Body of pancreas (tissue), 4 donors: ENCODE measurements around the gene STXBP1. TPM values are rescaled to one million over a fixed set of nuclear protein-coding genes. Genes with fewer than 3 reads are reported as not detected.

Experiments
- ATAC-seq: fragments of 150-250 bp; one replicate; pipeline ENCODE4 v1.9.1; 2016
- DNase-seq, 4 donors: peaks; one replicate each; pipeline ENCODE4 v3.0.0-alpha.2; 2019
- H3K27ac ChIP-seq, 4 donors: fragments of 200-600 bp; sonication (generic); 1 replicate in 3 of 4; 2 replicates in 1 of 4; pipeline versions ENCODE4 v1.5.1 to v1.6.1; 2016 to 2019; ENCODE audit warnings: mild to moderate bottlenecking in 1 of 4, mixed read lengths in 1 of 4, moderate library complexity in 1 of 4
- H3K27me3 ChIP-seq, 2 donors: fragments of 200-600 bp; sonication (generic); one replicate each; pipeline ENCODE4 v1.6.0; 2016; ENCODE audit warnings: mild to moderate bottlenecking in 1 of 2
- H3K36me3 ChIP-seq, 2 donors: fragments of 200-600 bp; sonication (generic); replicated peaks in 1 of 2; 2 replicates each; pipeline ENCODE4 v1.5.1; 2016; ENCODE audit warnings: low read depth in 2 of 2; ENCODE audit not compliant: insufficient read depth in 1 of 2
- H3K4me1 ChIP-seq: fragments of 200-600 bp; sonication (generic); one replicate; pipeline ENCODE4 v1.6.0; 2016
- H3K4me3 ChIP-seq, 2 donors: fragments of 200-600 bp; sonication (generic); 1 replicate in 1 of 2; 2 replicates in 1 of 2; pipeline ENCODE4 v1.5.1; 2016 to 2019
- H3K9me3 ChIP-seq, 3 donors: fragments of 200-600 bp; sonication (generic); 1 replicate in 2 of 3; 2 replicates in 1 of 3; pipeline ENCODE4 v1.5.1; 2016
- POLR2A ChIP-seq, 3 donors: fragments of 450-650 bp; IDR thresholded peaks; one replicate each; pipeline ENCODE4 v1.6.1; 2016; ENCODE audit warnings: antibody characterized with exemption in 3 of 3, mild to moderate bottlenecking in 2 of 3
- WGBS, 2 donors: methylation state at CpG; one replicate each; pipeline ENCODE4 v1.1.5; 2017; 5-methylcytosine and 5-hydroxymethylcytosine counted together
- intact Hi-C: fragments of 100-400 bp; cut with DNase I; formaldehyde crosslinking; loops from one replicate; pipeline ENCODE4 v1.15.1; 2023
- total RNA-seq, 2 donors: library from RNA; depleted of rRNA; stranded (reverse); fragments of >200 nt; gene quantifications; one replicate each; pipeline ENCODE4 v1.1.0, GENCODE V29; 2016
- TF ChIP-seq, protein P1 (sequence below), 7 experiments: fragments of 450-650 bp in 4 of 7; fragments of 200-600 bp in 3 of 7; sonication (generic) in 3 of 7; IDR thresholded peaks; one replicate each; pipeline ENCODE4 v1.5.1; 2016 to 2019; ENCODE audit warnings: antibody characterized with exemption in 7 of 7

Gene STXBP1
- total RNA-seq, 2 donors from 2014 or later: 34.5 to 39.9 TPM

- H3K36me3 ChIP-seq: peaks cover 0 to 5% of the 10 kb centered on the region in 2 donors
- H3K27ac ChIP-seq: no peak overlapping the region
- intact Hi-C loops: no loop called here
- no peak overlapping the region for H3K4me3 ChIP-seq
- 87 to 89% methylated on average over 21 to 23 of the region's 23 CpGs for WGBS, 2 donors
- no peaks in the 10 kb centered on the region for H3K9me3 ChIP-seq
- DNase-seq (peak in 3 of 4 donors; percentile 10 to 40 (median 29)), ATAC-seq (peak; percentile 27)
- no peaks in the 10 kb centered on the region for H3K27me3 ChIP-seq
- no peak for TF ChIP-seq POLR2A (IDR thresholded peaks at IDR 0.05)
- TF ChIP-seq, protein P1, sequence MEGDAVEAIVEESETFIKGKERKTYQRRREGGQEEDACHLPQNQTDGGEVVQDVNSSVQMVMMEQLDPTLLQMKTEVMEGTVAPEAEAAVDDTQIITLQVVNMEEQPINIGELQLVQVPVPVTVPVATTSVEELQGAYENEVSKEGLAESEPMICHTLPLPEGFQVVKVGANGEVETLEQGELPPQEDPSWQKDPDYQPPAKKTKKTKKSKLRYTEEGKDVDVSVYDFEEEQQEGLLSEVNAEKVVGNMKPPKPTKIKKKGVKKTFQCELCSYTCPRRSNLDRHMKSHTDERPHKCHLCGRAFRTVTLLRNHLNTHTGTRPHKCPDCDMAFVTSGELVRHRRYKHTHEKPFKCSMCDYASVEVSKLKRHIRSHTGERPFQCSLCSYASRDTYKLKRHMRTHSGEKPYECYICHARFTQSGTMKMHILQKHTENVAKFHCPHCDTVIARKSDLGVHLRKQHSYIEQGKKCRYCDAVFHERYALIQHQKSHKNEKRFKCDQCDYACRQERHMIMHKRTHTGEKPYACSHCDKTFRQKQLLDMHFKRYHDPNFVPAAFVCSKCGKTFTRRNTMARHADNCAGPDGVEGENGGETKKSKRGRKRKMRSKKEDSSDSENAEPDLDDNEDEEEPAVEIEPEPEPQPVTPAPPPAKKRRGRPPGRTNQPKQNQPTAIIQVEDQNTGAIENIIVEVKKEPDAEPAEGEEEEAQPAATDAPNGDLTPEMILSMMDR (IDR thresholded peaks at IDR 0.05): no peak
- H3K4me1 ChIP-seq: no peaks in the 10 kb centered on the region
Observed at GRCh38 chr9:127682351-127683136, 70.5 kb downstream of the STXBP1 start.

GRCh38 chr9:127683723-127684122 lies 71.6 kb downstream of the STXBP1 start:
- Histone ChIP-seq H3K27ac (no peak overlapping the region), H3K4me3 (no peak overlapping the region), H3K9me3 (no peaks in the 10 kb centered on the region), H3K4me1 (no peaks in the 10 kb centered on the region), H3K36me3 (peaks cover 0 to 3% of the 10 kb centered on the region in 2 donors), H3K27me3 (no peaks in the 10 kb centered on the region)
- no peak for ATAC-seq
- TF ChIP-seq, protein P1 (IDR thresholded peaks at IDR 0.05): no peak
- TF ChIP-seq POLR2A (IDR thresholded peaks at IDR 0.05): no peak
- intact Hi-C loops: no loop called here
- WGBS, 2 donors: 97 to 98% methylated on average over 5 of the region's 5 CpGs
- DNase-seq: no peak

DNA sequence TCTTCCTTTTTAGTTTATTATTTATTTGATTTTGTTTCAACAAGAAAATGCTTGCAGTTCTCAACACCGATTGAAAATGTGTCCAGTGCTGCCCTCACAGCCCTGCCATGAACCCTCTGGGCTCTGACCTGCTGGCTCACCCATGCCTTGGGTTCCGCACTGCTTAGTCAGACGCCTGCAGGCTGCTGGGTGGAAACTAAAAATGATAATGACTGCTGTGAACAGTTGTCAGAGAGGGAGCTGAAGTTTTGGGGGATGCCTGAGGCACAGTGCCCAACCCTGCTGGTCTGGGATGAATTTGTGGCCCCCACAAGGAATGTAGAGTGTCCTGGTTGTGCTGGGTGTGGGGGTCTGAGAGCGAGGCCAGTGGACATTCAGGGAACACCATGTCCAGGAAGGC lies 72.5 kb downstream of the STXBP1 start:
- no peaks in the 10 kb centered on the region for H3K9me3 ChIP-seq
- ATAC-seq (no peak), DNase-seq (no peak)
- no peaks in the 10 kb centered on the region for H3K27me3 ChIP-seq
- intact Hi-C loops: no loop called here
- no peaks in the 10 kb centered on the region for H3K4me1 ChIP-seq
- peaks cover 0 to 3% of the 10 kb centered on the region in 2 donors for H3K36me3 ChIP-seq
- no peak for TF ChIP-seq POLR2A (IDR thresholded peaks at IDR 0.05)
- TF ChIP-seq, protein P1 (IDR thresholded peaks at IDR 0.05): no peak
- H3K27ac ChIP-seq: no peak overlapping the region
- H3K4me3 ChIP-seq: no peak overlapping the region
- WGBS, 2 donors: 82 to 86% methylated on average over 4 of the region's 4 CpGs

DNA sequence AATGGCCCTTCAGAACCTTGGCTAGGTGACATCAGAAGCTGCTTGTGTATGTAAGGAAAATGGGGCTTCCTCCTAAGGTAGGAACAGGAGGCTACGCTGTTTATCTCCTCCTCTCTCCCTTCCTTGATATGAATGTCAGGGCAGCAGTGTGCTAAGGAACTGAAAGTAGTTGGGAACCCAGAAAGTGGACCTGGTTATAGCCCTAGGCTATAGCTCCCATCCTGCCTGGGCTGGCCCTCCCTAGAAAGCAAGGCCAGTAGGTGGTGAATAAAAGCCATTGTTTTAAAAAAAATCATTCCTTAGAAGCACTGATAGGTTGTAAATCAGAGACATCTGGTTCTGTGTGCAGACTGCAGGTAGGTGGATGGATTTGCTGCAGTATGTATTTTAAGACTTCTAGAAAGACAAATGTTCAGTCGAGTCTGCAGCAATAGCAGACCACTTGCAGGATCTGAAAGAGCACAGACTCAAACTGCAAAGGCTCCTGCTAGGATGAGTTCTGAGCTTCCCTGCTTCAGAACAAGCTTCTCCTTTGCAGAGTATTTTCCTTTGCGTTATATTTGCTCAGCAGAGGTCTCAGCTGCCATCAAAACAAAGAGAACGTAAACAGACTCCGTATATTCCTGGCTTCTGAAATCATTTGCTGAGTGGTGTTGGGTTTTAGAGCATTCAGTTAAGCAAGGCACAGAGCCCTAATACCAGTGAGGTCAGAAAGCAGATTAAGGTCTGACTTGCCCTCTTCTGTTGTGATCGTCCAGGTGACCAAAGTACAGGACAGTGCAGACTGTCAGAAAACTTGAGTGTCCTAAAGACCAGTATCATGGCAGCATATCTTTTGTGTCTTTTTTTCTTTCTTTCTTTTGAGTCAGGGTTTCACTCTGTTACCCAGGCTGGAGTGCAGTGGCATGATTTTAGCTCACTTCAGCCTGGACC lies 74.7 kb downstream of the STXBP1 start:
- Histone ChIP-seq H3K9me3 (no peaks in the 10 kb centered on the region), H3K4me3 (no peak overlapping the region), H3K27ac (no peak overlapping the region), H3K4me1 (no peaks in the 10 kb centered on the region), H3K36me3 (peaks cover 0 to 2% of the 10 kb centered on the region in 2 donors), H3K27me3 (no peaks in the 10 kb centered on the region)
- intact Hi-C loops: no loop called here
- DNase-seq (no peak), ATAC-seq (no peak)
- no peak for TF ChIP-seq POLR2A (IDR thresholded peaks at IDR 0.05)
- TF ChIP-seq, protein P1 (IDR thresholded peaks at IDR 0.05): no peak
- 72 to 78% methylated on average over 6 of the region's 6 CpGs for WGBS, 2 donors
